OCI-LY7 (cell line): Measurements from ENCODE around the gene LAMA2. TPM values are rescaled to one million over a fixed set of nuclear protein-coding genes. Genes with fewer than 3 reads are reported as not detected.

Experiments used
- BruUV-seq: library from RNA; stranded (reverse); fragments of 400-500 nt; replicated peaks from 2 replicates; lab custom pipeline; 2021; lab: Mats Ljungman, UMichigan
- CTCF ChIA-PET: fragments of 300-600 bp; sonication (Branson Sonifier 250); formaldehyde crosslinking; loops from one replicate; lab custom pipeline; 2022; ENCODE audit warnings: antibody characterized with exemption; ENCODE audit not compliant: unreplicated experiment; lab: Charles Lee
- POLR2A ChIA-PET: fragments of 300-600 bp; sonication (Branson Sonifier 250); formaldehyde crosslinking; loops from one replicate; lab custom pipeline; 2022; ENCODE audit warnings: antibody characterized with exemption; lab: Charles Lee
- DNase-seq: peaks from one replicate; pipeline ENCODE4 v3.0.0-alpha.2; 2015; ENCODE audit warnings: low spot score
- H2AFZ ChIP-seq: fragments of 200-600 bp; sonication (generic), shearing (Covaris generic); 2 replicates; pipeline ENCODE4 v1.6.1; 2014; ENCODE audit warnings: mild to moderate bottlenecking, antibody characterized with exemption, low read length, moderate library complexity
- H3K27ac ChIP-seq: fragments of 200-600 bp; sonication (generic); 2 replicates; pipeline ENCODE4 v1.5.1; 2014; ENCODE audit warnings: mixed run types, low read depth, mild to moderate bottlenecking, moderate library complexity, low read length, inconsistent platforms; ENCODE audit not compliant: poor library complexity, severe bottlenecking
- H3K36me3 ChIP-seq: fragments of 200-600 bp; sonication (generic); 2 replicates; pipeline ENCODE4 v1.6.1; 2014; ENCODE audit warnings: mild to moderate bottlenecking, antibody characterized with exemption, low read length, moderate library complexity, mixed read lengths; ENCODE audit not compliant: insufficient read depth
- H3K4me1 ChIP-seq: fragments of 200-600 bp; sonication (generic); 2 replicates; pipeline ENCODE4 v1.5.1; 2014; ENCODE audit warnings: mild to moderate bottlenecking, low read length; ENCODE audit not compliant: insufficient read depth, poor library complexity, severe bottlenecking
- H3K4me2 ChIP-seq: fragments of 200-600 bp; sonication (generic); 2 replicates; pipeline ENCODE4 v1.6.1; 2014; ENCODE audit warnings: mild to moderate bottlenecking, low read length
- H3K4me3 ChIP-seq: fragments of 200-600 bp; sonication (generic); 2 replicates; pipeline ENCODE4 v1.5.1; 2014; ENCODE audit warnings: mild to moderate bottlenecking, low read depth, low read length; ENCODE audit not compliant: poor library complexity, severe bottlenecking
- H3K79me2 ChIP-seq: fragments of 200-600 bp; sonication (generic); 2 replicates; pipeline ENCODE4 v1.6.1; 2016; ENCODE audit warnings: low read depth, mild to moderate bottlenecking, low read length, moderate library complexity, mixed read lengths; ENCODE audit not compliant: insufficient read depth
- H3K9me2 ChIP-seq: fragments of 200-600 bp; sonication (generic); 2 replicates; pipeline ENCODE4 v1.6.1; 2016; ENCODE audit warnings: mild to moderate bottlenecking, low read length, mixed read lengths; ENCODE audit not compliant: insufficient read depth
- H3K9me3 ChIP-seq: fragments of 200-600 bp; sonication (generic); 2 replicates; pipeline ENCODE4 v1.6.1; 2014; ENCODE audit warnings: mild to moderate bottlenecking, mixed run types, low read length, mixed read lengths
- H4K20me1 ChIP-seq: fragments of 200-600 bp; sonication (generic); 2 replicates; pipeline ENCODE4 v1.6.1; 2014; ENCODE audit warnings: mild to moderate bottlenecking, antibody characterized with exemption, low read length, moderate library complexity, mixed read lengths; ENCODE audit not compliant: insufficient read depth
- CTCF ChIP-seq: fragments of 200-600 bp; sonication (generic); conservative IDR thresholded peaks from 2 replicates; pipeline ENCODE4 v1.5.1; 2014; ENCODE audit warnings: mild to moderate bottlenecking, antibody characterized with exemption, low read length, moderate library complexity, mixed read lengths
- EZH2phosphoT487 ChIP-seq: fragments of 200-600 bp; sonication (generic); IDR thresholded peaks from 2 replicates; pipeline ENCODE4 v1.6.1; 2018; ENCODE audit warnings: low read depth, borderline replicate concordance, mild to moderate bottlenecking, mixed run types, antibody characterized with exemption, low read length, moderate library complexity, mixed read lengths
- intact Hi-C: fragments of 100-400 bp; cut with micrococcal nuclease; formaldehyde crosslinking; loops from one replicate; pipeline ENCODE4 v1.10.0; 2022; ENCODE audit not compliant: unreplicated experiment
- total RNA-seq, 2 experiments: library from RNA; depleted of rRNA in 1 of 2; stranded (reverse); fragments of >200 nt in 1 of 2; shearing (Covaris generic) in 1 of 2; gene quantifications; 2 replicates each; pipeline ENCODE4 v1.2.3, GENCODE V29; 2014 to 2022

LAMA2 gene
- total RNA-seq, 2 experiments from 2014 or later = not detected

- no peak overlapping the region for H2AFZ ChIP-seq
- H3K9me3 ChIP-seq = no peaks in the 10 kb centered on the region
- no peaks in the 10 kb centered on the region for H3K9me2 ChIP-seq
- no peaks in the 10 kb centered on the region for H3K36me3 ChIP-seq
- no peaks in the 10 kb centered on the region for H3K79me2 ChIP-seq
- no peaks in the 10 kb centered on the region for H3K4me1 ChIP-seq
- no peak overlapping the region for H3K4me3 ChIP-seq
- no peak overlapping the region for H3K27ac ChIP-seq
- ChIA-PET POLR2A (interaction anchor here (0.7 kb wide), 1 partner anchor 17 kb away, joined by 4 read pairs; no protein-coding TSS in a partner anchor), CTCF (no interaction called here)
- BruUV-seq = no TSS peak
- H4K20me1 ChIP-seq = no peaks in the 10 kb centered on the region
- no peak for TF ChIP-seq CTCF
- no peak overlapping the region for H3K4me2 ChIP-seq
- intact Hi-C loops = no loop called here
- DNase-seq = no peak
Measured at GRCh38 chr6:129510950-129511349, 628.0 kb downstream of the LAMA2 start.

- intact Hi-C loops = no loop called here
- H3K4me1 ChIP-seq = no peaks in the 10 kb centered on the region
- BruUV-seq = no TSS peak
- CTCF ChIA-PET = no interaction called here
- DNase-seq = no peak
- TF ChIP-seq CTCF = no peak
- TF ChIP-seq EZH2phosphoT487 = no peak
- H2AFZ ChIP-seq = no peak overlapping the region
- no peaks in the 10 kb centered on the region for H4K20me1 ChIP-seq
- H3K9me2 ChIP-seq = no peaks in the 10 kb centered on the region
- H3K9me3 ChIP-seq = no peaks in the 10 kb centered on the region
- H3K27ac ChIP-seq = no peak overlapping the region
- H3K4me2 ChIP-seq = no peak overlapping the region
- POLR2A ChIA-PET = no interaction called here
- no peak overlapping the region for H3K4me3 ChIP-seq
- H3K79me2 ChIP-seq = no peaks in the 10 kb centered on the region
- H3K36me3 ChIP-seq = no peaks in the 10 kb centered on the region
Measured at GRCh38 chr6:129513471-129513870, 630.5 kb downstream of the LAMA2 start.

- Histone ChIP-seq H3K36me3 (no peaks in the 10 kb centered on the region), H3K27ac (no peak overlapping the region), H3K4me1 (no peaks in the 10 kb centered on the region), H3K79me2 (no peaks in the 10 kb centered on the region), H3K4me2 (no peak overlapping the region), H2AFZ (no peak overlapping the region), H3K9me2 (no peaks in the 10 kb centered on the region), H4K20me1 (no peaks in the 10 kb centered on the region), H3K9me3 (no peaks in the 10 kb centered on the region), H3K4me3 (no peak overlapping the region)
- TF ChIP-seq EZH2phosphoT487 (no peak), CTCF (no peak)
- ChIA-PET CTCF (no interaction called here), POLR2A (no interaction called here)
- intact Hi-C loops = no loop called here
- DNase-seq = no peak
- no TSS peak for BruUV-seq
Measured at GRCh38 chr6:129515004-129515403, 632.1 kb downstream of the LAMA2 start.
